Activated naive CD4-positive, alpha-beta T cell treated with Interleukin-2 at 50 U/mL for 16 hours (primary cell): Measurements from ENCODE around the gene CCSER1.
"Not testable (repeated sequence)": the region's sequence is repeated elsewhere in the genome, so short reads cannot be mapped to it uniquely, and the experiment has no call there.

Experiments
- DNase-seq: peaks from one replicate; pipeline ENCODE4 v3.0.0-alpha.2; 2020

The CCSER1 gene

DNA sequence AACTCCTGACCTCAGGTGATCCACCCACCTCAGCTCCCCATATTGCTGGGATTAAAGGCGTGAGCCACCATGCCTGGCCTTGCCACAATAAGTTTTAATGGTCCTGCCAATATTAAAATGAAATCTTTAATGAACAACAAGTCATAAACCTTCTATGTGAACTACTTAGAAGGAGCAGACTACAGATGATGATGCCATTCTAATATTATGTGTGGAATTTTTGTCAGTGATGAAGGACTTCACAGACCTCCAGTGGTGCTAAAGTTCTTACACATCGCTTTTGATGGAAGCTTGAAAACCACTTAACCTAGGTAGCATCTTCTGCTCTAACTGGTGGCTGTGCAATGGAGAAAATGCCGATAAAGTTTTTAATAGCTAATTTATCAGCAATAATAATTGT, 331.4 kb downstream of the CCSER1 start:
- no peak for DNase-seq

DNA sequence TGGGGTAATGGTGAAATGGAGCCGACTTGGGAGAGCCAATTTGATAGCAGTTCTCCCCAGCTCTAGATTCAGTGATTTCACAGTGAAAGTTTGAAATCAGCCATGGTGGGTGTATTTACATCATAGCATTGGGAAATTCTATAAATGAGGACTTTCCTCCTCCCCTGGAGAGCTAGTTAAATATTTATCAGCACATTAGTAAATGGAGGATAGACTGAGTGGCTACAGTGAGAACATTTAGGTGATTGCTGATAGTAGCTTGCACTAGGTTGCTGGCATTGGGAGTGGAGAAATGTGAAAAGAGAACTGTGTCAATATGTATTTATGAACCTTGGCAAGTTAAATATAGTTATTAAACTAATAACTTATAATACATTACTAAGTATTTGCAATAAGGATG, 347.3 kb downstream of the CCSER1 start:
- no peak for DNase-seq

DNA sequence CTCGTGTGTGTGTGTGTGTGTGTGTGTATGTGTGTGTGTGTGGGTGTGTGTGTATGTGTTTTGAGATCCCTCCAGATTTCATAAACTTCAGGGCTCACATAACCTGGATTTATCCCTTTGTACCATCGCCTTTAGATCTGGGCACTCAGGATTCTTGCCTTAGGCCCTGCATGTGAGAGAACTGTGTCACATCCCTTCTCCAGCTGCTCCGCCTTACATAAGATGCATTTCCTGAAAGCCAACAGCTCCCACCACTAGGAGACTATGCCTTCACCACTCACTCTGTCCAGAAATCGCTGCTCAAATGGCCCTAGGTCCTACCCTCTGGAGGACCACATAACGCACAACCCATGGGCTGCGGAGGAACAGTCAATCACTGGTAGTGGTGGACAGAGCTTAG, 348.8 kb downstream of the CCSER1 start:
- DNase-seq: no peak

DNA sequence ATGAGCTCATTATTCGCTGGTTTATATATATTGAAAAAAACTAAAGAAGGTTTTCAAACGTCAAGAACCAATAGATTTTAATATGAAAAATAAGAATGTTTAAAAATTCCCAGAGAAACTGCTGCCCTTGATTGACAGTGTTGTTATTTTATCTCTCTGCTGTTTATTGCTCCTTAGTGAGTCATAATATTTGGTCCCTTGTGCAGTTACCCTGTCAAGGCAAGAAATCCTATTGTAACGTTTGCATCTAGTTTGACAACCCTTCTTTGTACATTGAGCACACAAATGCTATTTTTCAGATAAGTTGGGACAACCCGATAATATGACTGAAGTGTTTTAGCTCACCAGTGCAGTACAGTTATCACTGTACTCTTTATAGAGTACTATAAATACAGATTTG, 349.4 kb downstream of the CCSER1 start:
- DNase-seq: no peak

DNA sequence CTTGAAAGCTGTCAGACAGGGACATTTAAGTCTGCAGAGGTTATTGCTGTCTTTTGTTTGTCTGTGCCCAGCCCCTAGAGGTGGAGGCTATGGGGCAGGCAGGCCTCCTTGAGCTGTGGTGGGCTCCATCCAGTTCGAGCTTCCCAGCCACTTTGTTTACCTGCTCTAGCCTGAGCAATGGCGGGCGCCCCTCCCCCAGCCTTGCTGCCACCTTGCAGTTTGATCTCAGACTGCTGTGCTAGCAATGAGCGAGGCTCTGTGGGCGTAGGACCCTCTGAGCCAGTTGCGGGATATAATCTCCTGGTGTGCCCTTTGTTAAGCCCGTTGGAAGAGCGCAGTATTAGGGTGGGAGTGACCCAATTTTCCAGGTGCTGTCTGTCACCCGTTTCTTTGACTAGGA, 357.7 kb downstream of the CCSER1 start:
- DNase-seq: not testable (repeated sequence)

DNA sequence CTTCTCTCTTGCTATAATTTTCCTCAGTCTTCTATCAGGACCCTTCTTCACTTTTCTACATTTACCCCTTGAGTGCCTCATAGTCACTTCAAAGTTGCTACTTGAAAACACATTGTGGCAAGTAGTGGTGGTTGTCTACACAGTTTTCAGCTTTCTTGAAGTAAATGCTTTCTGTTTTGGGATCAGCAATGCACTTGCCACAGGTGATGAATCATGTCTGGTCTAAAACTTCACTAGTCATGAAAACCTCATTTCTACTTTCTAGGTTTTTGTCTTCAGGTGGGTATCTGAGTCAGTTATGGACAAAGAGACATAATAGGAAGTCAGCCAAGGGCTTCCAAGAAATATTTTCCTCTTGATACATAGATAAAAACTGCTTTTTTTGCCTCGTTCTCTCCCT, 359.2 kb downstream of the CCSER1 start:
- DNase-seq: no peak

- no peak for DNase-seq
Measured at GRCh38 chr4:90495211-90495610, 368.0 kb downstream of the CCSER1 start.

DNA sequence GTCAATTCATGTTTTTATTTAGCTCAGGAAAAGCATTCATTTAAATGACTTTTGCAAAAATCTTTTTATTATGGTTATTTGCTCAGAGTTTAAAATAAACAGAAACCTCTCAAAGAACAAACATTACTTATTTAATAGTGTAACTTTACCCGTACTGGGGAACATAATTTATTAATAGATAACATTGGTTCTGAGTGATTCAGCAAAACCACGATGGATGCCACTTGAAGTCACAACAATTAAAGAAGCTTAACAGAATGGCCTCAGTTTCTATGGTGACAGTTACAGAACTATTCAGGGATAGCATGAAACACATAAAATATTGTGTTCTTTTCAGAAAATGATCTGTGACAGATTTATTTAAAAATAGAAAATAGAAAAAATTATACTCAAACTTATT, 368.7 kb downstream of the CCSER1 start:
- no peak for DNase-seq

GRCh38 chr4:90498175-90498574, 371.0 kb downstream of the CCSER1 start:
- no peak for DNase-seq

- DNase-seq: no peak
Measured at GRCh38 chr4:90503677-90504076, 376.5 kb downstream of the CCSER1 start.

- no peak for DNase-seq
Measured at GRCh38 chr4:90515191-90515590, 388.0 kb downstream of the CCSER1 start.

DNA sequence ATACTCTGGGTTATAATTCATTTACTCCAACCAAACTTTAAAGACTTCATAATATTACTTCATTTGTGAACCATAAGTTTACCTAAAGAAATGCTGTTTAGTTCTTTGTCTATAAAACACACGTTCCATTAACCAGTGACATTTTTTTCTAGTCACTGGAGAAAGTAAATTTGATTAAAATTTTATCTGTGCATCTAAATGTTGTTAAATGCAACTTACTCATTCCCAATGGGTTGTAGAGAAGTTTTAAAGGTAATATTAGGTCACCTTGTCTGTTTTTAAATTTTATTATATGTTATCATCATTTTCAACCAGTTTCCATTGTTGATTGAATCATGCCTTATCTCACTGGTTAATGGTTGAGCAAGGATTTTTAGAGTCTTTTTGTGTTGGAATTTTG, 401.4 kb downstream of the CCSER1 start:
- no peak for DNase-seq

DNA sequence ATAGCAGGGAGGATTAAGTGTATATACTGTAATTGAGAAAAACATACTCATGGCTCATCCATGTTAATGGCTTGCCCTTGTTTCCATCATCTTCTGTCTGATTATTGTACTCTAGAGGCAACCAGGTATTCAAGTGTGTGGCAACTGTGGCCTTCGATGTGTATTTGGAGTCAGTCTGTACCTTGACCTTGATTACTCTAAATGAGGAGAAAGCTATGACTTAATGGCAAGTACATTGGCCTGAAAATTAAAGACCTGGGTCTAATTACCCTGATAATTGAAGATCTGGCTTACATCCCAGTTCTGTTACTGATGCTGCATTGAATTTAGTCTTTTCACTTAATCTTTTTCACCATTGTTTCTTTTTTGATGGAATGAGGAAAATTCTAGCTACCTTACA, 409.2 kb downstream of the CCSER1 start:
- no peak for DNase-seq

DNA sequence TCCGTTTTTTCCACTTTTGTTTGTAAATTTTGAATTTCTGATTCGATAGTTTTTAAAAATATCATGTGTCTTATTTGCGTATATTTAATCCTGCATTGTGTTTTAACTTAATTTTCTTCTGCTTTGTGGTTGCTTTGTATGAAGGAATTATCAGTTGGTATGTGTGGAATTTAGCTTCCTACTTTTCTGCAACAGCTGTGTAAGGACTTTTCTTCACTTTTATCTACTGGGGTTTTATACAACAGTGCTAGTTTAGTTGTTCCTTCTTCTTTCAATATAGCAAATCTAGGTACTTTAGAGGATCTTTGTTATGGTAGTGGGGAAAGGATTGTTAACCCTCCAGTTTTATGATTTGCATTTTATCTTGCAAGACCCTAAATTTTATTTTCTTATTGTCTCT, 410.3 kb downstream of the CCSER1 start:
- DNase-seq: no peak

DNA sequence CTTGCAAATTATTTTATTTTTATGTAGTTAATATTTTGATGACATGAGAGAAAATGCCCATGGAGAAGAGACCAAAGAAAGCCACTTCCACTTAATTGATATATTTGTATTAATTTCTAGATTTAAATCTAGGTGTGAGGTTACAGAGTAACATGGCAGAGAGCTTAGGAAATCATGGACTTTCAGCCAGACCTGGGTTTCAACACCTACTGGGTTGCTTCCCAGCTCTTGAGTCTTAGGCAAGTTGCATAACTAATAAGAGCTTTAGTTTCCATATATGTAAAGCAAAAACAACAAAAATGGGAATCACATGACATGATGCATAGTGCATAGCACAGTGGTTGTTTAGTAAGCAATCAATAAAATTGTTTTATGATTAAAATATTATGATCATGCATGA, 413.3 kb downstream of the CCSER1 start:
- no peak for DNase-seq

- DNase-seq: no peak
Measured at GRCh38 chr4:90542216-90542615, 415.0 kb downstream of the CCSER1 start.

- no peak for DNase-seq
Measured at GRCh38 chr4:90543419-90544170, 416.4 kb downstream of the CCSER1 start.

GRCh38 chr4:90544532-90545045, 417.4 kb downstream of the CCSER1 start:
- no peak for DNase-seq

- no peak for DNase-seq
Measured at GRCh38 chr4:90545380-90545779, 418.2 kb downstream of the CCSER1 start.

DNA sequence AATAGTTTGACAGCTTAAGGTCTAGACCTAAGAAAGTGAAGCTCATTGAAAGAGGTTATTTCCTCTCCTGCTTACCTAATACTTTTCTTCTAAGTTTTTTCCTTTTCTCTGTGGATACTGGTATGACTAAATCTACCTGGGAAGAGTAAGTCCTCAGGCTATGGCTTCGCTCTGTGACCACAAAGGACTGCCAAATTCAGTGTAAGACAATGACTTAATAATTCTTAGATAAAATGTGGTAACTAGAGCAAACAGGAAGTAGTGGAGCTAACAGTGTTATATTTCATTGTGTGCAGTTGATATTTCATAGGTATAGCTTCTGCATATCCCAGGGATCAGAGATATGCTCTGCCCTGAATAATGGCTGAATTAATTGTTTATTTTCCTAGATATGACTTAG, 418.9 kb downstream of the CCSER1 start:
- DNase-seq: no peak

GRCh38 chr4:90570615-90571014, 443.4 kb downstream of the CCSER1 start:
- no peak for DNase-seq

DNA sequence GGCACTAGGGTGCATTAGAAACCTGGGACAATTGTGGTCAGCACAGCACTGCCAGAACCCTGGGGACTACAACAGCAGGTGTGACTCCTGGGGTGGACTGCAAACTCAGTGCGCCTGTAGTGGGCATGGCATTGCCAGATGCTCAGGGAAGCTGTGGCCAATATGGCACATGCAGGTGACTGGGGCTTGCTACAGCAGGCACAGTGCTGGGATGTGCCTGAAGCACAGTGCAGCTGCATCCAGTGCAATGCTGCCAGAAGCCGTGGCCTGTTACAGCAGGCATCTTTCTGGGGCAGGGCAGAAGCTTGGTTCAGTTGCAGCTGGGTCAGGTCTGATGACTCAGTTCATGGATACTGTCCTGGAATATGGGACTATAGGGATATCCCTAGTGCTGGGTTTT, 445.8 kb downstream of the CCSER1 start:
- no peak for DNase-seq

DNA sequence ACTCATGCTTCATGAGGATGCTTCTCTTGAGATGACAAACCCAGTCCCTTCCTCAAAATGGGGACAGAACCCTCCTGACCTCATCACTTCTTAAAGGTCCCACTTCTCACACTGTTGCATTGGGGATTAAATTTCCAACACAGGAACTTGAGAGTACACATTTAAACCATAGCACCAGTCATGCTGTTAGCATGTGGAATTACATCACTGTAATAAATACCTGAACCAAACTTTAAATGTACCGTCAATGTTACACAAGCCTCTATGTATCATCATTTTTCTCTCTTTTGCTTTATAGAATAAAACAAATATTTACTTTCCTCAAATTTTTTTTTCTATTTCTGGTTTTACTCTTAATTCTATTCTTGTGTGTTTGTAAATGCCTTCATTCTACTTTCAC, 448.2 kb downstream of the CCSER1 start:
- no peak for DNase-seq

GRCh38 chr4:90580326-90580725, 453.1 kb downstream of the CCSER1 start:
- no peak for DNase-seq

DNA sequence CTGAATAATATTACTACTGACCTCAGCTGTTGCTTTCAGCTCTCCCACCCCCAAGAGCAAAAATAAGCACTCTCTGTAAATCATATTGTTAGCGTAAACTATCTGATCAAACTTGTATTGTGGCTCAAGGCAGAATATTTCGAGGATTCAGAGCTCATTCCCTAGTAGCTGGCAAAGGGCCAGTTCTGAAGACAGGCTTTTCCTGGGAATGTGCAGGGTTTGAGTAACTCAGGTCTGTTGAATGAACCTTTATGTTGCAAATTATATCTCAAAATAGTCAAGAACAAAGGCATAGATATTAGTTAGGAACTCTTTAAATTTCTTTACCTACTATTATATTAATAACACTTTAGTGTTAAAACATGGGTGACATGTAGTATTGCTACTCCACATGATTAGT, 454.9 kb downstream of the CCSER1 start:
- no peak for DNase-seq
